ENCODE results near the gene GIPC1.

GRCh38 chr19:14435320-14436050, 60.4 kb downstream of the GIPC1 start:
- TF ChIP-seq CTCF (IDR thresholded peaks at IDR 0.05) (no peak), POLR2A (IDR thresholded peaks at IDR 0.05) (no peak)

Measured in adrenal gland (tissue), 5 donors.